NB4 (cell line): Measurements from ENCODE around the gene MGAM2.

Experiments used
- DNase-seq: peaks from one replicate; pipeline ENCODE4 v3.0.0; 2010; ENCODE audit warnings: low read depth
- H3K4me3 ChIP-seq: one replicate; pipeline ENCODE4 v1.5.1; 2011; ENCODE audit warnings: mild to moderate bottlenecking, low read depth, low read length, moderate library complexity
- MYC ChIP-seq: IDR thresholded peaks from 2 replicates; pipeline ENCODE4 v1.6.1; 2011; ENCODE audit warnings: low read depth, low read length
- POLR2A ChIP-seq: IDR thresholded peaks from 2 replicates; pipeline ENCODE4 v1.6.1; 2011; ENCODE audit warnings: mild to moderate bottlenecking; ENCODE audit not compliant: insufficient read length; ENCODE audit errors: extremely low read depth
- TF ChIP-seq, protein P1 (sequence below): IDR thresholded peaks from 2 replicates; pipeline ENCODE4 v1.6.1; 2011; ENCODE audit warnings: low read depth, low read length
- TF ChIP-seq, protein P2 (sequence below): IDR thresholded peaks from one replicate; pipeline ENCODE4 v1.5.1; 2012; ENCODE audit warnings: low read depth, low read length

Gene MGAM2

DNA sequence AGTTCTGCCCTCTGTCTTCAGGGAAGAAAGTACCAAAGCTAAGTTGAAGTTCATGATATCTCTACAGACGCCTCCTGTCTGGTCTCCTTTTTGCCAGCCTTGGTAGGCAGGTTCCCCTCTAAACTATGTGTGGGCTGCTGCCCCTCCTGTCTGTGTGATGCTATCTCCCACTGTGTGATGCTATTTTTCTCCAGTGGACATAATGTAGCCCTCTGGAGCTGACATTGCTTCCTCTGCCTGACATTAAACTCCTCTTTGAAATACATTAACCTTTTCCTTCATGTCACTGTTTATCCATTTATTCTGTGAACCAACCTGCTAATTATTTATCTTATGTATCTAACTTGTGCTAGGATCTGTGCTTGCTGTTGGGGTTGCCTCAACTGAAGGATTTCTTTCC is 146.4 kb downstream of the MGAM2 start, which contains the start of gene PRSS58:
Gene PRSS58, minus strand, starts transcription at position 101 of the 400 bp plus-strand sequence. CDS start 351 bp downstream, outside the sequence.
- no peak for DNase-seq
- H3K4me3 ChIP-seq = no peak within 1 kb of the TSS
- TF ChIP-seq, protein P1, sequence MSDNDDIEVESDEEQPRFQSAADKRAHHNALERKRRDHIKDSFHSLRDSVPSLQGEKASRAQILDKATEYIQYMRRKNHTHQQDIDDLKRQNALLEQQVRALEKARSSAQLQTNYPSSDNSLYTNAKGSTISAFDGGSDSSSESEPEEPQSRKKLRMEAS = no peak
- TF ChIP-seq, protein P2, sequence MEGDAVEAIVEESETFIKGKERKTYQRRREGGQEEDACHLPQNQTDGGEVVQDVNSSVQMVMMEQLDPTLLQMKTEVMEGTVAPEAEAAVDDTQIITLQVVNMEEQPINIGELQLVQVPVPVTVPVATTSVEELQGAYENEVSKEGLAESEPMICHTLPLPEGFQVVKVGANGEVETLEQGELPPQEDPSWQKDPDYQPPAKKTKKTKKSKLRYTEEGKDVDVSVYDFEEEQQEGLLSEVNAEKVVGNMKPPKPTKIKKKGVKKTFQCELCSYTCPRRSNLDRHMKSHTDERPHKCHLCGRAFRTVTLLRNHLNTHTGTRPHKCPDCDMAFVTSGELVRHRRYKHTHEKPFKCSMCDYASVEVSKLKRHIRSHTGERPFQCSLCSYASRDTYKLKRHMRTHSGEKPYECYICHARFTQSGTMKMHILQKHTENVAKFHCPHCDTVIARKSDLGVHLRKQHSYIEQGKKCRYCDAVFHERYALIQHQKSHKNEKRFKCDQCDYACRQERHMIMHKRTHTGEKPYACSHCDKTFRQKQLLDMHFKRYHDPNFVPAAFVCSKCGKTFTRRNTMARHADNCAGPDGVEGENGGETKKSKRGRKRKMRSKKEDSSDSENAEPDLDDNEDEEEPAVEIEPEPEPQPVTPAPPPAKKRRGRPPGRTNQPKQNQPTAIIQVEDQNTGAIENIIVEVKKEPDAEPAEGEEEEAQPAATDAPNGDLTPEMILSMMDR = no peak
- TF ChIP-seq POLR2A (no peak), MYC (no peak)

DNA sequence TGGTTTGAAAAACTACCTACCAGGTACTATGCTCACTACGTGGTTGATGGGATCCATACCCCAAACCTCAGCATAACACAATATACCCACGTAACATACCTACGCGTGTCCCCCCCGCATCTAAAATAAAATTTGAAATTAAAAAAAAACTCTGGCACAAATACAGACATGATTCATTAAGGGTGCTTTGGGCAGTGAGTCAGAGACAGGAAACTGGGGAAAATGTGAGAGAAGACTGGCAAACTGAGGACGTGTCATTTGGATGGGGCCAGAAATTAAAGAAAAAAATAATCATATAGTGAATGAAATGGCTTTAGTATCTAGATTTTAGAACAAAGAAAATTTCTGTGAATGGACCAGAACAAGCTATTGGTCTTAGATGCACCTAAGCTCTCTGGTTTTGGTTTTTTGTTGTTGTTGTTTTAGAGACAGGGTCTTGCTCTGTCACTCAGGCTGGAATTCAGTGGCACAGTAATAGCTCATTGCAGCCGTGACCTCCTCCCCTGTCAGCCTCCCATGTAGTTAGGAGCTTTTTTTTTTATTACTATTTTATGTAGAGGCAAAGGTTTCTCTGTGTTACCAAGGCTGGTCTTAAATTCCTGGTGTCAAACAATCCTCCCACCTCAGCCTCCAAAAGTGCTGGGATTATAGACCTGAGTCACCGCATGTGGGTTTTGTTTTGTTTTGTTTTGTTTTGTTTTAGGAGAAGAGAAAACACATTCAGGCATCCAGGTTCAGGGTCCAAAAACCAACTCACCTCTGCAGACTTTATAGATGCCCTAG is 152.3 kb downstream of the MGAM2 start:
- TF ChIP-seq, protein P1 = no peak
- TF ChIP-seq MYC (no peak), POLR2A (no peak)
- TF ChIP-seq, protein P2 = no peak
- DNase-seq = no peak
- no peak overlapping the region for H3K4me3 ChIP-seq
